ENCODE measurements around the gene SEPTIN5.

Gene SEPTIN5

DNA sequence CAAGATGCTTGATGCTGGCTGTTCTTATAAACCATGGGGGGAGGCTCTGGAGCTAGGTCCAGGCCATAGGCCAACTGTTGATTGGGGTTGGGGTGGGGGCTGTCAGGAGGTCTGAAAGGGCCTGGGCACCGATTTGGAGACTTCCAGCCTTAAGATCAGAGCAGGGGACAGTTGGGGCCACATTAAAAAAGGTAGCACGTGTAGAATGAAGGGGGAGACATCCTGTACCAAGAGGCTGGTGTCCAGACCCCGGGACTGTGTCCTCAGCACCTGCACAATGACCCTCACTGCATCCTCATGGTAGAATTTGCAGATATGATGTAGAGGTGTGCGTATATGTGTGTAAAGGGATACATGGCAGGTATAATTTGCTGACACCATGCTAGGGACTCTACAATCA, 33.8 kb downstream of the SEPTIN5 start:
- POLR2A ChIA-PET (ENCODE audit: low non-redundant PET), result no interaction called here
- DNase-seq (ENCODE audit: low spot score), result no peak
- TF ChIP-seq, protein P1, sequence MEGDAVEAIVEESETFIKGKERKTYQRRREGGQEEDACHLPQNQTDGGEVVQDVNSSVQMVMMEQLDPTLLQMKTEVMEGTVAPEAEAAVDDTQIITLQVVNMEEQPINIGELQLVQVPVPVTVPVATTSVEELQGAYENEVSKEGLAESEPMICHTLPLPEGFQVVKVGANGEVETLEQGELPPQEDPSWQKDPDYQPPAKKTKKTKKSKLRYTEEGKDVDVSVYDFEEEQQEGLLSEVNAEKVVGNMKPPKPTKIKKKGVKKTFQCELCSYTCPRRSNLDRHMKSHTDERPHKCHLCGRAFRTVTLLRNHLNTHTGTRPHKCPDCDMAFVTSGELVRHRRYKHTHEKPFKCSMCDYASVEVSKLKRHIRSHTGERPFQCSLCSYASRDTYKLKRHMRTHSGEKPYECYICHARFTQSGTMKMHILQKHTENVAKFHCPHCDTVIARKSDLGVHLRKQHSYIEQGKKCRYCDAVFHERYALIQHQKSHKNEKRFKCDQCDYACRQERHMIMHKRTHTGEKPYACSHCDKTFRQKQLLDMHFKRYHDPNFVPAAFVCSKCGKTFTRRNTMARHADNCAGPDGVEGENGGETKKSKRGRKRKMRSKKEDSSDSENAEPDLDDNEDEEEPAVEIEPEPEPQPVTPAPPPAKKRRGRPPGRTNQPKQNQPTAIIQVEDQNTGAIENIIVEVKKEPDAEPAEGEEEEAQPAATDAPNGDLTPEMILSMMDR (conservative IDR thresholded peaks at IDR 0.05; ENCODE audit: low read depth), result no peak
- H3K27ac ChIP-seq, result no peak overlapping the region
- CTCF ChIA-PET, result no interaction called here

DNA sequence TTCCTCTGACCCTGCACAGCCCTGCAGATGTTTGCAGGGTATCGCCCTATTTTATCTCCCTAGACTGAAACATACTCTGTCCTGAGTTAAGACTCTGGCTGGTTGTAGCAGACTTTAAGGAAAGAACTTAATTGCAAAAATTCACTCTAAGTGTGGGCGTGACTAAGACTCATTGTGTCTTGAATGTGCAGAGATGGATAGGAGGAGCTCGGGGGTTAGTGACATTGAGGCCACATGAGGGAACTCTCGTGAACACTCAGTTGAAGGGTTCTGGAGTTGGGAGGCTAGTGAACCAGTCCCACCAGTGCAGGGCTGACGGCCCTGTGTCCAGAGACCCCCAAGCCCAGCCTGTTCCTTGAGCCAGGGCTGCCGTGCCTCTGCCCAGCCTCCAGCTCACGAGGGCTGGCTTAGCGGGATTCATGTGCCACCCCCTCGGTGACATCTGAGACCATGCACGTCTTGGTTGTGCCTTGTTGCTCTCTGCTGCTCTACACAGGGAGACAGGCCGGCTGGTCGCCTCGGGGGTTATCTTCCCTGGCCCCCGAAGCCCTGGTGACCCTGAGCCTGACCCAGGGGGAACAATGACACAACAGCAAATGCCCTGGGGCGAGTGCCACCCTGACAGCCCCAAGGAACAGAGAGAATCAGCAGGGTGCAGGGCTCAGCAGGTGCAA, 34.8 kb downstream of the SEPTIN5 start:
- CTCF ChIA-PET, result interaction anchor here (1.0 kb wide), 1 partner anchor 18 kb away, joined by 8 read pairs; no protein-coding TSS in a partner anchor
- no peak for DNase-seq (ENCODE audit: low spot score)
- POLR2A ChIA-PET (ENCODE audit: low non-redundant PET), result no interaction called here
- TF ChIP-seq, protein P1 (conservative IDR thresholded peaks at IDR 0.05; ENCODE audit: low read depth), result no peak
- H3K27ac ChIP-seq, result no peak overlapping the region

GRCh38 chr22:19749876-19750275, 35.6 kb downstream of the SEPTIN5 start:
- H3K27ac ChIP-seq, result no peak overlapping the region
- no peak for DNase-seq (ENCODE audit: low spot score)
- POLR2A ChIA-PET (ENCODE audit: low non-redundant PET), result no interaction called here
- TF ChIP-seq, protein P1 (conservative IDR thresholded peaks at IDR 0.05; ENCODE audit: low read depth), result no peak
- CTCF ChIA-PET, result interaction anchor here (0.7 to 1.0 kb wide), 2 partner anchors 19 to 85 kb away, joined by 3 to 8 read pairs; no protein-coding TSS in a partner anchor

DNA sequence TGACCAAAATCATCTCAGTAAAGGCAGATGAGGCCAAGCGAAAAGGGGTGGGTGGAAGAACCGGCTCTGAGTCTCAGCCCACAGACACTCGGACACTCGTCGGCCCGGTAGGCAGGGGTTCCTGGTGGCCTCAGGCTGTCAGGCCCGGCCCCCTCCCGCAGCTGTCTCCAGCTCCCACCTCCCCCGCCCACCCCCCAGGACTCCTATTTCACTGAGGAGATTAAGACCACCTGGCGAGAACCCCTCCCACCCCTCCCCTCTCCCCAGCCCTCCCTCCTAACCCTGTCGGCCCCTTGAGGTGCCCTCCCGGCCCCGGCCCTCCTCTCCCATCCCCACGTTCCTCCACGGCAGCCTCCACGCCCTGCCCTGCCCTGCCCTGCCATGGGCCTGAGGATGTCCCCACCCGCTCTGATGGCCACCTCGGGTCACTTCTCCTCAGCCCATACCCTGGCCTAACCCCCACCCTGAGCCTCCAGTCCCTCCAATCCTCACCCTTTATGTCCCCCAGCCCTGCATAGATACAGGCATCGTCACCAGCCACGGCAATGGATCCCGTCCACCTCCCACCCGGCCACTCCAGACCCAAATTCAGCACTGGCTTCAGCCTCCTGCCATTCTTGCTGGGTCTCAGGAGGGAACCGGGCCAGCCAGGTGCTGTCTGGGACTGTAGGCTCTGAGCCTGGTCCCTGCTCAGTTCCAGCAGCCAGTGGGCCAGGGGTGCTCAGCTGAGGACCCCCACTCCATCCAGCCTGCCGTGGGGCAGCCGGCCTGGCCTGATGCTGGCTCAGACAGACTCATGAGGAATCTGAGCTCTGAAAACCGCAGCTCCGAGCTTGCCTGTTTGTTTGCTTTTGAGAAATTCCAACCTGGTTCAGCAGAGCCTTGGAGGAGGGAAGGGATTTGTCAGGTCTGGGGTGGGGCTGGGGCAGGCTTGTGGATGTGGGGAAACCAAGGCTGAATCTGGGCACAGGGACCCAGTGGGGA, 36.5 kb downstream of the SEPTIN5 start:
- TF ChIP-seq, protein P1 (conservative IDR thresholded peaks at IDR 0.05; ENCODE audit: low read depth), result no peak
- peak overlapping the region; percentile 64 for H3K27ac ChIP-seq
- POLR2A ChIA-PET (ENCODE audit: low non-redundant PET), result no interaction called here
- no peak for DNase-seq (ENCODE audit: low spot score)
- CTCF ChIA-PET, result interaction anchor here (0.5 to 1.6 kb wide), 4 partner anchors 20 to 84 kb away, joined by 3 to 8 read pairs (median 4); no protein-coding TSS in a partner anchor

DNA sequence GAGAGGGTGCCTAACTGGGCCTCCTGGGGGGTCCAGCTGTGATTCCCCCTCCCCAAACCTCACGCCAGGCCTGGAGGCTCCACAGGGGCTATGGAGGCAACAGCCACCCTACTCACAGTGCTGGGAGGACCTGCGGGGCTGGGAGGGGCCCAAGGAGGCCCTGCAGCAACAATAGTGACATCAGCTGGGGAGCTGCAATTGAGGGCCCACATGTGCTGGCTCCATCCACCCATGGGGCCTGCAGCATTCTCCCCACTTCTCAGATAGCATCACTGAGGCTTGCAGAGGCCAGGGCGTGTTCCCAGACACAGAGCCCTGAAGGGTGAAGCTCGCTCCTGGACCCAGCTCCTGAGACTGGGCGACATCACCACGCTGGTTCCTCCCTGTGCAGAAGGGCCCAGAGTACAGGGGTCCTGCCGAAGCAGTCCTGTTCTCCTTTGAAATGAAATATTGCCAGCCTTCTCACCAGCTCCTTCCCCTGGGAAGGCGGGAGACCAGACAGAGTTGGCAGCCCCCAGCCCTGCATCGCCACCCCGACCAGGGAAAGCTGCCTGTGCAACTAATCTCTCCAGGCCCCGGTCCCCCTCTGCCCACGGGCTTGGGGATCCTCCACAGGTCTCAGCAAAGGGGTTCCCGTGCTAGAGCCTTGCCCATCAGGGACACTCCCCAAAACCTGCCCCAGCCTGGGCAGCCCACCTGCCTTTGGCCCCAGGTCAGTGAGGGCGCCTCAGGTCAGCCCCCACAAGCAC, 37.4 kb downstream of the SEPTIN5 start:
- ChIA-PET CTCF (interaction anchor here (1.6 kb wide), 1 partner anchor 21 kb away, joined by 5 read pairs; no protein-coding TSS in a partner anchor), POLR2A (ENCODE audit: low non-redundant PET) (no interaction called here)
- no peak for DNase-seq (ENCODE audit: low spot score)
- H3K27ac ChIP-seq, result peak overlapping the region; percentile 64
- TF ChIP-seq, protein P1 (conservative IDR thresholded peaks at IDR 0.05; ENCODE audit: low read depth), result no peak

Data from RWPE1 (cell line).